Measurements from ENCODE around the gene ELOF1. TPM values are rescaled to one million over a fixed set of nuclear protein-coding genes. Genes with fewer than 3 reads are reported as not detected.

ELOF1 gene
- total RNA-seq, 2 experiments from 2014 or later: 31.8 to 33.2 TPM

- H3K27ac Mint-ChIP-seq: peak within 1 kb of the TSS; percentile 93
- Histone ChIP-seq H3K27ac (ENCODE audit: low read depth in 1 of 2, low read length in 2 of 2) (peak within 1 kb of the TSS; percentile 71 to 78), H3K9me3 (ENCODE audit: control insufficient read depth in 1 of 2, insufficient read depth in 1 of 2, low read length in 2 of 2) (no peaks in the 10 kb centered on the region), H3K4me1 (ENCODE audit: insufficient read depth, low read length) (peaks cover 19% of the 10 kb centered on the region), H3K27me3 (ENCODE audit: control insufficient read depth in 1 of 2, insufficient read depth in 2 of 2, low read length in 2 of 2) (no peaks in the 10 kb centered on the region), H3K4me3 (ENCODE audit: low read length) (peak within 1 kb of the TSS; percentile 70), H3K36me3 (ENCODE audit: insufficient read depth, low read length) (peaks cover 17% of the 10 kb centered on the region)
- ATAC-seq (ENCODE audit: poor library complexity): peak; percentile 99
- no peak for TF ChIP-seq CTCF (IDR thresholded peaks at IDR 0.05)
- H3K4me3 Mint-ChIP-seq: peak within 1 kb of the TSS; percentile 97
- intact Hi-C loops (cut with DNase I, micrococcal nuclease): loop anchor here (2.0 kb wide), 1 partner anchor 30 kb away; the partner anchor contains the start of gene ELOF1 (in 2 of the 2)
- H3K4me1 Mint-ChIP-seq (ENCODE audit: low read depth): peaks cover 20% of the 10 kb centered on the region
- POLR2A ChIA-PET: interaction anchor here (0.6 to 1.8 kb wide), 13 partner anchors 10 to 182 kb away, joined by 3 to 10 read pairs (median 4); partner anchors contain the start of genes CCDC159, ELOF1, PRKCSH and SWSAP1
- DNase-seq: peak; percentile 85 to 96 (median 88)
- CTCF ChIA-PET: interaction anchor here (0.6 to 1.6 kb wide), 4 partner anchors 8 to 148 kb away, joined by 3 to 5 read pairs (median 4); partner anchors contain the start of gene ELOF1
- H3K36me3 Mint-ChIP-seq (ENCODE audit: low read depth): peaks cover 15% of the 10 kb centered on the region
- no peaks in the 10 kb centered on the region for H3K27me3 Mint-ChIP-seq
- no peaks in the 10 kb centered on the region for H3K9me3 Mint-ChIP-seq
Observed at GRCh38 chr19:11528551-11529341, 30.3 kb downstream of the ELOF1 start, which contains the start of gene ECSIT. TSS of gene ECSIT (minus strand) at chr19:11529134. CDS start at chr19:11519170, 9,964 bp downstream.

GRCh38 chr19:11519138-11519537 lies 39.9 kb downstream of the ELOF1 start:
- ChIA-PET POLR2A (interaction anchor here (0.9 kb wide), 1 partner anchor 9 kb away, joined by 3 read pairs; the partner anchor contains the start of gene ECSIT), CTCF (no interaction called here)
- Mint-ChIP-seq H3K27ac (no peak overlapping the region), H3K4me3 (no peak overlapping the region), H3K36me3 (ENCODE audit: low read depth) (peaks cover 52% of the 10 kb centered on the region), H3K4me1 (ENCODE audit: low read depth) (no peaks in the 10 kb centered on the region), H3K27me3 (no peaks in the 10 kb centered on the region), H3K9me3 (no peaks in the 10 kb centered on the region)
- no peak for DNase-seq
- TF ChIP-seq CTCF (IDR thresholded peaks at IDR 0.05): no peak
- no peaks in the 10 kb centered on the region for H3K4me1 ChIP-seq (ENCODE audit: insufficient read depth, low read length)
- H3K9me3 ChIP-seq (ENCODE audit: control insufficient read depth in 1 of 2, insufficient read depth in 1 of 2, low read length in 2 of 2): no peaks in the 10 kb centered on the region
- no peaks in the 10 kb centered on the region for H3K27me3 ChIP-seq (ENCODE audit: control insufficient read depth in 1 of 2, insufficient read depth in 2 of 2, low read length in 2 of 2)
- H3K36me3 ChIP-seq (ENCODE audit: insufficient read depth, low read length): peaks cover 26% of the 10 kb centered on the region
- H3K4me3 ChIP-seq (ENCODE audit: low read length): no peak overlapping the region
- intact Hi-C loops (cut with DNase I, micrococcal nuclease): no loop called here
- H3K27ac ChIP-seq (ENCODE audit: low read depth in 1 of 2, low read length in 2 of 2): no peak overlapping the region
- no peak for ATAC-seq (ENCODE audit: poor library complexity)

GRCh38 chr19:11513946-11514345 lies 45.1 kb downstream of the ELOF1 start:
- CTCF ChIA-PET: no interaction called here
- H3K36me3 Mint-ChIP-seq (ENCODE audit: low read depth): peaks cover 53% of the 10 kb centered on the region
- Histone ChIP-seq H3K4me3 (ENCODE audit: low read length) (no peak overlapping the region), H3K27me3 (ENCODE audit: control insufficient read depth in 1 of 2, insufficient read depth in 2 of 2, low read length in 2 of 2) (no peaks in the 10 kb centered on the region), H3K36me3 (ENCODE audit: insufficient read depth, low read length) (peaks cover 25% of the 10 kb centered on the region), H3K4me1 (ENCODE audit: insufficient read depth, low read length) (no peaks in the 10 kb centered on the region), H3K27ac (ENCODE audit: low read depth in 1 of 2, low read length in 2 of 2) (no peak overlapping the region), H3K9me3 (ENCODE audit: control insufficient read depth in 1 of 2, insufficient read depth in 1 of 2, low read length in 2 of 2) (no peaks in the 10 kb centered on the region)
- H3K9me3 Mint-ChIP-seq: no peaks in the 10 kb centered on the region
- ATAC-seq (ENCODE audit: poor library complexity) (no peak), DNase-seq (no peak)
- no peaks in the 10 kb centered on the region for H3K4me1 Mint-ChIP-seq (ENCODE audit: low read depth)
- POLR2A ChIA-PET: no interaction called here
- TF ChIP-seq CTCF (IDR thresholded peaks at IDR 0.05): no peak
- intact Hi-C loops (cut with DNase I, micrococcal nuclease): no loop called here
- no peak overlapping the region for H3K4me3 Mint-ChIP-seq
- H3K27ac Mint-ChIP-seq: no peak overlapping the region
- H3K27me3 Mint-ChIP-seq: no peaks in the 10 kb centered on the region

Measured in CD4-positive, alpha-beta T cell (primary cell).